BJ (cell line): ENCODE results near the gene ANK2. TPM values are rescaled to one million over a fixed set of nuclear protein-coding genes. Genes with fewer than 3 reads are reported as not detected.

ENCODE experiments used
- CTCF ChIA-PET: fragments of 350-600 bp; formaldehyde crosslinking; extraction: SDS; loops from one replicate; lab custom pipeline; 2021; ENCODE audit warnings: antibody characterized with exemption, inconsistent platforms; lab: Yijun Ruan, JAX
- POLR2A ChIA-PET: fragments of 300-600 bp; sonication (Branson Sonifier 250); formaldehyde crosslinking; extraction: SDS; loops from one replicate; lab custom pipeline; 2021; ENCODE audit warnings: antibody characterized with exemption; lab: Charles Lee
- DNase-seq: peaks from one replicate; pipeline ENCODE4 v3.0.0-alpha.2; 2011; ENCODE audit warnings: low read depth
- H3K27me3 ChIP-seq: 2 replicates; pipeline ENCODE4 v1.6.0; 2011; ENCODE audit warnings: low read length; ENCODE audit not compliant: control insufficient read depth, insufficient read depth
- H3K36me3 ChIP-seq: 2 replicates; pipeline ENCODE4 v1.5.1; 2011; ENCODE audit warnings: low read length; ENCODE audit not compliant: control insufficient read depth, insufficient read depth
- H3K4me3 ChIP-seq: 2 replicates; pipeline ENCODE4 v1.5.1; 2011; ENCODE audit warnings: low read depth, mild to moderate bottlenecking, control low read depth, low read length
- CTCF ChIP-seq: IDR thresholded peaks from 2 replicates; pipeline ENCODE4 v1.5.1; 2011; ENCODE audit warnings: low read depth, mild to moderate bottlenecking, control low read depth, inconsistent platforms, low read length, moderate library complexity; ENCODE audit not compliant: insufficient read depth
- polyA plus RNA-seq: library from polyadenylated mRNA; depleted of rRNA; stranded (reverse); fragments of >200 nt; gene quantifications from 2 replicates; pipeline ENCODE4 v1.2.3, GENCODE V29; 2011

The ANK2 gene
- polyA plus RNA-seq, 1 experiment = 2.3 TPM

- no peaks in the 10 kb centered on the region for H3K27me3 ChIP-seq
- DNase-seq = no peak
- CTCF ChIA-PET = no interaction called here
- no peak for TF ChIP-seq CTCF
- no peak overlapping the region for H3K4me3 ChIP-seq
- POLR2A ChIA-PET = no interaction called here
- H3K36me3 ChIP-seq = no peaks in the 10 kb centered on the region
These were observed 107.8 kb downstream of the ANK2 start for GRCh38 chr4:113157086-113157857.

- POLR2A ChIA-PET = no interaction called here
These were observed 110.6 kb downstream of the ANK2 start for GRCh38 chr4:113159942-113160545.

GRCh38 chr4:113160548-113160947 lies 111.1 kb downstream of the ANK2 start:
- no peak for TF ChIP-seq CTCF
- no peaks in the 10 kb centered on the region for H3K27me3 ChIP-seq
- ChIA-PET POLR2A (no interaction called here), CTCF (no interaction called here)
- no peaks in the 10 kb centered on the region for H3K36me3 ChIP-seq
- DNase-seq = no peak
- no peak overlapping the region for H3K4me3 ChIP-seq

More at GRCh38 chr4:113159942-113160545, 110.6 kb downstream of the ANK2 start:
- H3K36me3 ChIP-seq = no peaks in the 10 kb centered on the region
- CTCF ChIA-PET = no interaction called here
- no peak for DNase-seq
- H3K27me3 ChIP-seq = no peaks in the 10 kb centered on the region
- H3K4me3 ChIP-seq = no peak overlapping the region
- no peak for TF ChIP-seq CTCF

- Histone ChIP-seq H3K27me3 (no peaks in the 10 kb centered on the region), H3K4me3 (no peak overlapping the region), H3K36me3 (no peaks in the 10 kb centered on the region)
- ChIA-PET POLR2A (no interaction called here), CTCF (no interaction called here)
- no peak for DNase-seq
- no peak for TF ChIP-seq CTCF
These were observed 112.6 kb downstream of the ANK2 start for GRCh38 chr4:113162089-113162488.

GRCh38 chr4:113169368-113169767 lies 119.9 kb downstream of the ANK2 start:
- no peaks in the 10 kb centered on the region for H3K27me3 ChIP-seq
- no peak for TF ChIP-seq CTCF
- ChIA-PET POLR2A (no interaction called here), CTCF (no interaction called here)
- H3K36me3 ChIP-seq = no peaks in the 10 kb centered on the region
- DNase-seq = no peak
- H3K4me3 ChIP-seq = no peak overlapping the region
